Suppressor macrophage treated with lipopolysaccharide for 4 hours (primary cell): ENCODE results near the gene SPNS2.

Experiments
- DNase-seq: peaks from one replicate; pipeline ENCODE4 v3.0.0-alpha.2; 2020

The SPNS2 gene

GRCh38 chr17:4480929-4481898 lies 17.5 kb upstream of the SPNS2 start:
- DNase-seq = no peak

- DNase-seq = no peak
These were observed 16.2 kb upstream of the SPNS2 start for GRCh38 chr17:4482338-4483011.

GRCh38 chr17:4483012-4483840 lies 15.5 kb upstream of the SPNS2 start:
- DNase-seq = no peak

DNA sequence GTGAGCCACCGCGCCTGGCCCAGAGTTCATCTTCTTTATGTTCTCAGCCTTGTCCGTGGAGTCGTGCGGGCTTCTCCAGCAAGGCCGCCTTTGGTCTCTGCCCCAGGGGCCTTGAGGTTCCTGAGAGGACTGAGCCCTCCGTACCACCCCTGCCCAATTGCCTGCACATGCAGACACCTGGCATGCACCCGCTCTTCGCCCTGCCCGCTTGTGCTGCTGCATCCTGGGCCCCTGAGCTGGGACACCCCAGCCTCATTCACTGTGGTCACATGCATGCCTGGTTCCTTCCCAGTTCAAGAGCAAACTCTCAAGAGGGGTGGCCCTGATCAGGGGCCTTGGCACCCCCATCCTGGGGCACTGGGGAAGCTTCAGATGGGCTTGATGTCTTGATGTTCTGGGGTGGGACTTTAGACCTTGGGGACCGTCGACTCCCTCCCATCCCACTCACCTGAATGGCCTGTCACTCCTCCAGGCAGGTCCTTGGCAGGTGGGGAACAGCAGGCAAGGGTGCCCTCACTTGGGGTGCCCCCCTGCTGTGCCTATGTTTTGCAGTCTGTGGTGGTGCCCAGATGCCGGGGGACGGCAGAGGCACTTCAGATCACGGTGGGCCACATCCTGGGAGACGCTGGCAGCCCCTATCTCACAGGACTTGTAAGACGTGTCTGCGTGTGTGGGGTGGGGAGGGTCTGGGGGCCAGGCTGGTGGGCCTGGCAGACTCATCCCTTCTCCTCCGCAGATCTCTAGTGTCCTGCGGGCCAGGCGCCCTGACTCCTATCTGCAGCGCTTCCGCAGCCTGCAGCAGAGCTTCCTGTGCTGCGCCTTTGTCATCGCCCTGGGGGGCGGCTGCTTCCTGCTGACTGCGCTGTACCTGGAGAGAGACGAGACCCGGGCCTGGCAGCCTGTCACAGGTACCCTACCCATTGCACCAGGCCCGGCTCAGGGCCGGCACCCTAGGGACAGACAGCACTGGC lies 12.7 kb upstream of the SPNS2 start:
- no peak for DNase-seq

DNA sequence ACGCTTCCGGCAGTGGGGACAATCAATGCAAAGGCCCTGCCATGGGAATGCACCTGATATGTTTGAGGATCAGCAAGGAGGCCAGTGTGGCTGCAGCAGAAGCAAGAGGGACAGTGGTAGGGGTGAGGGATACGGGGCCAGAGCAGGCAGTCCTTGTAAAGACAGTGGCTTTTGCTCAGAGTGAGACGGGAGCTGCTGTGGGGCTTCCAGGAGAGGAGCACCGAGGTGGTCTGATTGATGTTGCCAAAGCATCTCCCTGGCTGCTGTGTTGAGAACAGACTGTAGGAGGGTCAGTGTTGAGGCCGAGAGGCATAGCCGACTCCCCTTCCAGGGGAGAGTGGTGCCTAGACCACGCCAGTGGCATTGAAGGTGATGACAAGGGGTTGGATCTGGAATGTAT lies 11.4 kb upstream of the SPNS2 start:
- no peak for DNase-seq

DNA sequence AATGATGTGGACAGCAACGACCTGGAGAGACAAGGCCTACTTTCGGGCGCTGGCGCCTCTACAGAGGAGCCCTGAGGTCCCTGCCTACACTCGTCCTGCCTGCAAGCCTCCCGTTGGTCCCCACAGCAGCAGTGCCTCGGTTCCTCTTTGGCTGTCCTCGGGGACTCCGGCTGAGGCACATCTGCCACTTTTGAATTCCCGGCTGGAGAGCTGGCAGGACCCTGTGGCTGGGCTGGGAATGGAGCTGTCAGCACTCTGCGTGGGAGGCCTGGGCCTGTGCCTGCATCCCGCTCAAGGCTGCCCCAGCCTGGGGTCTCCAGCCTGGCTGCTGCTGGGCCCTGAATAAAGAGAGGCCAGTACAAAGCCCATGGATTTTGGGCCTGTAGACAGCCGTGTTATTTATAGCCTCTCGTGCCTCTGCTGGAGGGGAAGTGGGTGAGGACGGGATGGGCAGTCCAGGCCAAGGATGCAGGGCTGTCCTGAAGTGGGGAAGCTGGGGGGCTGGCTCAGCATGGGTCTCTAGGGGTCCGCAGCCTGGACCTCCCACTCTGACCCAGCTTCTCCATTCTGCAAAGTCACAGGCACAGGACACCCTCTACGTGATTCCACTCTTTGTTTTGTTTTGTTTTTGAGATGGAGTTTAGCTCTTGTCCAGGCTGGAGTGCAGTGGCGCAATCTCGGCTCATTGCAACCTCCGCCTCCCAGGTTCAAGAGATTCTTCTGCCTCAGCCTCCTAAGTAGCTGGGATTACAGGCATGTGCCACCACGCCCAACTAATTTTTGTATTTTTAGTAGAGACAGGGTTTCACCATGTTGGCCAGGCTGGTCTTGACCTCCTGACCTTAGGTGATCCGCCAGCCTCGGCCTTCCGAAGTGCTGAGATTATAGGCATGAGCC lies 10.6 kb upstream of the SPNS2 start:
- no peak for DNase-seq

DNA sequence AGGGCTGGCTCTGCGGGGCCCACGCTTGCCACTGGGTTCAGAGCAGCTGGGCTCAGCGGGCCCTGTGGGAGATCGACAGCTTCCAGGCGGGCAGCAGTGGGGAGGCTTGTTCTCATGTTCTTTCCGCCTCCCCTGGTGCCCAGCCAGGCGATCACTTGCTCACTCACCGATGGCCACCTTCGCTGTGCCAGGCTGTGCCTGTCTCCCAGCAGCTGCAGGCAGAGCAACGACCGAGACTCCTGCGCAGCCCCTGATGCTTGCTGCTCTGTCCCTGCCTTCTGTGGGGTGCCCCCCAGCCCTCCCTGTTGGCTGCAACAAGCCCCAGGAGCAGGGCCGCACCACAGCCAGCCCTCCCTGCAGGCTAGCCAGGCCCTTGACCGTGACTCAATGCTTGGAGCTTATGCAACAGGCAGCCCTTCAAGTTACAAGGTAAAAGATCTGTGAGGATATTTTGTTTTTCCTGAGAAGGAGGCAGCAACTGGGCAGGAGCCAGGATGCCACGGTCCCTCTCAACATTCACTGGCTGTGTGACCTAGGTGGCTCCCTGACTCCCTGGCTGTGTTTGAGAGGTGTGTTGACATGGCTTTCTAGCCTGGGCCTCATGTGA lies 9.6 kb upstream of the SPNS2 start:
- DNase-seq = no peak

DNA sequence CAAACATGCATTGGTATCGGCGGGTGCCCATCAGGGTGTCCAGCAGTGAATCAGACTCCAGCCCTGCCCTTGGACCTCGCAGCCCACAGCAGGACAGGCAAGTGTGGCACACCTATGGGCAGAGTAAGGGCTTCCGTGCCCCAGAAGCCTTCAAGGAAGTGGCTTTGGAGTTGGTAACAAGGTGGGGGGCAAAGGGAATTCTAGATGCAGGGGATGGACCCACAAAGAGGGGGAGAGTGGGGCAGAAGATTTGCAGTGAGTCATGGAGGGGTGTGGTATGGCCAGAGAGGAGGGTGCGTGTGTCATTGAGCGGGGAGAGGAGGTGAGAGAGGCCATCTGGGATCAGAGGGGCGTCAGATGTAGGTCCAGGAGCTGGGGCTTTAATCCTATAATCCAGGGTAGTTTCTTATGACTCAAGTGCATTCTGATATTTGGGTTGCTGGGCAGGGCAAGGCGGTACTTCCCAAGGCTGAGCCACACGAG lies 8.5 kb upstream of the SPNS2 start:
- no peak for DNase-seq

DNA sequence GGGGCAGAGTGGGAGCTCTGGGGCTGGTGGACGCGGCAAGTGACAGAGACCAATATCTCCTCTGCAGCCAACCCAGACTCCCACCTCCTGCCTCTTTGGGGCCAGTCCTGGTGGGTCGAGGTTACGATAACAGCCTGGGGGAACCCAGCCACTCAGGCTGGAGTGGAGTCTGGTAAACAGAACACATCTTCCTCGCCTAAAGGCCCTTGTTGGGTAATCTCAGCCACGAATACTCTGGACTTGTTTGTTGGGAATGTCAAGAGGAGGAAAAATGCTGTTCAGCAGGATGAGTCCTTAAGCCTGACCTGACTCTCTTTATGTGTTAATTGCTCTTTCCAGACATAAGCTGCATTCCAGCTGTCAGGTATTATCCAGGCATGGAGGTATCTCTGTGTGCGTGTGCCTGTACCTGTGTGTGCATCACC lies 8.0 kb upstream of the SPNS2 start:
- no peak for DNase-seq

DNA sequence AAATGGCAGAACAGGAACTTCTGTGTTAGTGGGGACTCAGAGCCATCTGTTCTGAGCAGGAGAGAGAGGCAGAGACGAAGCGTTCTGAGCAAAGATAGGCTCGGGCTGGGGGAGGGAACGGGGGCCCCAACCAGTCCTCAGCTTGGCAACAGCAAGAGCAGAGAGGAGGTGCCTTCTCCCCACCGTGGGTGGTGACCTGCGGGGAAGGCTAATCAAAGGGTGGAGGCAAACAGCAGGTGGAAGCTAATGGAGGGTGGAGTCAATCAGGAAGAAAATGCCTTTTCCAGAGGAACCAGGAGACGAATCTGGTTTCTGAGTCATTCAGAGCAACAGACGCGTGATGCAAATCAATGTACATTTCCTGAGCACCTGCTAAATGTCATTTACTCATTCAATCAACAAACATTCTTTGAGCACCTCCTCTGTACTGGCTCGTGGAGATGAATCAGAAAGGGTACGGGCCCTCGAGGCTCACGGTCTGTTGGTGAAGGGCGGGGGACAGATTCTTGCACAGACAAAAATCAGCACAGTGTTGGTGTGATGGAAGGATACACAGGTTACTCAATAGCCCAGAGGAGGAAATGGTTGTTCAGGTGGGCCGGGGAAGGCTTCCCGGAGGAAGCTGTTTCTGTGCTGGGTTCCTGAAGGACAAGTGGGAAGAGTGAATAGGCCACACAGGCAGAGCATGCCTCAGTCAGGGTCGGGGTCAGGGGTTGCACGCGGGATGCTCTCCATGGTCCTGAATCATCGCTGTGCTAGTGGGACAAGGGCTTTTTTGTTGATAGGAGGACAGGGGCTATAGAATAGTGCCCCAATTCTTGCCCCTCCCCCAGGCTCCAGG lies 5.7 kb upstream of the SPNS2 start:
- DNase-seq = peak; percentile 38

GRCh38 chr17:4497101-4497824 lies 1.4 kb upstream of the SPNS2 start:
- DNase-seq = no peak

- DNase-seq = no peak
These were observed 930 bp downstream of the SPNS2 start for GRCh38 chr17:4499431-4500190.

- DNase-seq = no peak
These were observed 1.5 kb downstream of the SPNS2 start for GRCh38 chr17:4500191-4500571.

DNA sequence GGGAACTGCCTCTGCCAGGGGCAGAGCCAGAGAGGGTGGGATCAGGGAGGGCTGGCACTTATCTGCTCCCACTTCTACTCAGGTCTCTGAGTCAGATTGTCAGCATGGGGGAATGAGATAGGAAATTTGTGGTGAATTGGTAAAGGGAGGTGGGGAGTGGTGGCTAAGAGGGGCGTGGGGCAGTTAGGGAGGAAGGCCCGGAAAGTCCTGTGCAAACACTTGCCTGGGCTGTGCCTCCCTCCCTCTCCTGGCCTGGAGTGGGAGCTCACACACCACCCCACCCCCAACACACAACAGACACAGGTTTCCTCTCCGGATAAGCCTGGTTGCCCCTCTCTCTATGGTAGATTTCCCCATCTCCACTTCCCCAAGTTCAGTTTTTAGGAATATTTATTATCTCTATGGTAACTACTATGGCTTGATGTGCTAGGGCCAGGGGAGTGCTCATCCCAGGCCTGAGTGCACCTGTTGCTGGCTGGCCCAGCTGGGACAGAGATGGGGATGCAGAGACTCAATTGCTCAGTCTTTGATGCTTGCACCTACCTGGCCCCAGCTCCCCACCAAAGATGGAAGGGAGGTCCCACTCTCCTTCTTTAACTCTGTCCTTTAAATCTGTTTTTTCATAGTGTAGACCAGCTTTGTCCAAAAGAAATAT lies 2.7 kb downstream of the SPNS2 start:
- no peak for DNase-seq

- no peak for DNase-seq
These were observed 3.9 kb downstream of the SPNS2 start for GRCh38 chr17:4502466-4503154.

DNA sequence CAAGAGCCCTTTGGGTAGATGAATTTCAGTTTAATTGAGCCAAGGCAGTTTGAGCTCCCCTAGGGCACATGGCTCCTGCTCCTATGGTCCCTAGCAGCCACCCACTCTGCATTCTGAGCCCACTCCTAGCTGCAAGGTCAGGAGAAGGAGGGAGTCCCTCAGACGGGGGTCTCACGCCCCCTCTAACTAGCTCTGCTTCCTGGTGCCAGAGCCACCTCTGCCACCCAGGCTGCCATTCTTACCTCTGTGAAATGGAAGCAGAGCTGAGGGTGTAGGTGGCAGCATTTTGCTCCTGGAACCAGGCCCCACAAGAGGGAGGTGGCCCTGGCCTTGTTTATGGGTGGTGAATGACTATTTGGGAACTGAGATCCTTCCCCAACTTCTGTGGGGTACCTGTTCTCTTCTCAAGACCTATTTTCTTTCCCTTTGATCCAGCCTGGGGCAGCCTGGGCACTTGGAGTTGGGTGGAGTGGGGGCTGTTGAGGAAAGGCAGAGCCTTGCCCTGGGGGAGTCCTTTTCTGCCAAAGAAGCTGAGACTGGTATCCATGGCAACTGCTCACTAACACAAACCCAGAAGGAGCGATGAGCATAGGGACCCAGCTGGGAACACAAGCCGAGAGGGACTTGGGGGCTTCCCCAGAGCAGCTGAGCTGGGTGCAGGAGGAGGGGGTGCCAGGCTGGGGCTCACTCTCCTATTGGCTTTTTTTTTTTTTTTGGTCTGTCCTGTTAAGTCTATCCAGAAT lies 4.8 kb downstream of the SPNS2 start:
- DNase-seq = no peak
